Thoracic aorta (tissue), 2 donors: ENCODE measurements around the gene RNF113B. TPM values are rescaled to one million over a fixed set of nuclear protein-coding genes. Genes with fewer than 3 reads are reported as not detected.

Source experiments
- ATAC-seq: fragments of 150-250 bp; one replicate; pipeline ENCODE4 v1.8.0; 2017; ENCODE audit warnings: low read depth; ENCODE audit not compliant: insufficient number of reproducible peaks, low FRiP score
- DNase-seq: peaks from one replicate; pipeline ENCODE4 v3.0.0-alpha.2; 2020; ENCODE audit warnings: low spot score
- H3K27ac ChIP-seq, 2 donors: fragments of 200-600 bp; sonication (generic); 1 replicate in 1 of 2; 2 replicates in 1 of 2; pipeline ENCODE4 v1.5.1; 2016; ENCODE audit warnings: mild to moderate bottlenecking in 2 of 2, moderate library complexity in 2 of 2
- H3K27me3 ChIP-seq: fragments of 200-600 bp; sonication (generic); replicated peaks from 2 replicates; pipeline ENCODE4 v1.6.0; 2016; ENCODE audit warnings: mild to moderate bottlenecking; ENCODE audit not compliant: insufficient read depth
- H3K36me3 ChIP-seq: fragments of 200-600 bp; sonication (generic); one replicate; pipeline ENCODE4 v1.5.1; 2016
- H3K4me1 ChIP-seq, 2 donors: fragments of 200-600 bp; sonication (generic); 1 replicate in 1 of 2; 2 replicates in 1 of 2; pipeline versions ENCODE4 v1.5.1 to v1.6.0; 2016; ENCODE audit warnings: low read depth in 2 of 2, mild to moderate bottlenecking in 1 of 2; ENCODE audit not compliant: control insufficient read depth in 1 of 2
- H3K4me3 ChIP-seq: fragments of 200-600 bp; sonication (generic); 2 replicates; pipeline ENCODE4 v1.5.1; 2016; ENCODE audit warnings: mild to moderate bottlenecking
- H3K9me3 ChIP-seq: fragments of 200-600 bp; sonication (generic); 2 replicates; pipeline ENCODE4 v1.5.1; 2016
- total RNA-seq, 2 donors: library from RNA; depleted of rRNA; stranded (reverse); fragments of >200 nt; gene quantifications; one replicate each; pipeline versions ENCODE4 v1.1.0 to v1.2.3, GENCODE V29; 2016
- TF ChIP-seq, protein P1 (sequence below): fragments of 200-600 bp; sonication (generic); IDR thresholded peaks from one replicate; pipeline ENCODE4 v1.5.1; 2019; ENCODE audit warnings: antibody characterized with exemption

Gene RNF113B
- total RNA-seq, 2 donors from 2014 or later: not detected

DNA sequence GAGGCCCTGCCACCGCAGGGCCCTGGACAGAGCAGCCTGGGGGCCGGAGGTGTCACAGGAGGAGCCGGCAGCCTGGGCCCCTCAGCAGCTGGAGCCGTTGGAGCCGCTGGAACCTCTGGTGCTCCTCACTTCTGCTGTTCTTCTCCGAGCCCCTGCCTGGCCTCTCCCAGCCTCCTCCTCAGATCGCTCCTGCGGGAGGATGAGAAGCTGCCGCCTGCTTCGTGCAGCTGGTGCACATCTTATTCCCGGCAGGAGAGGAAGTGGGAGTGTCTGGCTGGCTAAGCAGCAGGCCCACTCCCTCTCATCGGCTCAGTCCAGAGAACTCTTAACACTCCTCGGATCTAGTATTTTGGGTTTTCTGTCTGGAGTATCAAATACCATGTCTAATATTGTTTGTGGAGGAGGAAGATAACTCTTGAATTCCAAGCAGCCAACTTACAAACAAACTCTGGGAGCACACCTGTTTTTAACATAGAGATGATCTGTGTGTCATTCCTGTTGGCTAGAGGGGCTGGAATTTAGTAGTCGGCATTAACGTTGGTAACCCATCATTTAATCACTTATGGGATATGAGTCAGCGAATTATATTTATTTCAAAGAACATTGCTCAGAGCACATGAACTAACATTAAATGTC is 37.1 kb upstream of the RNF113B start:
- peaks cover 0 to 13% of the 10 kb centered on the region in 2 donors for H3K4me1 ChIP-seq
- no peak overlapping the region for H3K27ac ChIP-seq
- ATAC-seq (no peak), DNase-seq (no peak)
- H3K36me3 ChIP-seq: no peaks in the 10 kb centered on the region
- TF ChIP-seq, protein P1, sequence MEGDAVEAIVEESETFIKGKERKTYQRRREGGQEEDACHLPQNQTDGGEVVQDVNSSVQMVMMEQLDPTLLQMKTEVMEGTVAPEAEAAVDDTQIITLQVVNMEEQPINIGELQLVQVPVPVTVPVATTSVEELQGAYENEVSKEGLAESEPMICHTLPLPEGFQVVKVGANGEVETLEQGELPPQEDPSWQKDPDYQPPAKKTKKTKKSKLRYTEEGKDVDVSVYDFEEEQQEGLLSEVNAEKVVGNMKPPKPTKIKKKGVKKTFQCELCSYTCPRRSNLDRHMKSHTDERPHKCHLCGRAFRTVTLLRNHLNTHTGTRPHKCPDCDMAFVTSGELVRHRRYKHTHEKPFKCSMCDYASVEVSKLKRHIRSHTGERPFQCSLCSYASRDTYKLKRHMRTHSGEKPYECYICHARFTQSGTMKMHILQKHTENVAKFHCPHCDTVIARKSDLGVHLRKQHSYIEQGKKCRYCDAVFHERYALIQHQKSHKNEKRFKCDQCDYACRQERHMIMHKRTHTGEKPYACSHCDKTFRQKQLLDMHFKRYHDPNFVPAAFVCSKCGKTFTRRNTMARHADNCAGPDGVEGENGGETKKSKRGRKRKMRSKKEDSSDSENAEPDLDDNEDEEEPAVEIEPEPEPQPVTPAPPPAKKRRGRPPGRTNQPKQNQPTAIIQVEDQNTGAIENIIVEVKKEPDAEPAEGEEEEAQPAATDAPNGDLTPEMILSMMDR: no peak
- no peaks in the 10 kb centered on the region for H3K27me3 ChIP-seq
- no peaks in the 10 kb centered on the region for H3K9me3 ChIP-seq
- no peak overlapping the region for H3K4me3 ChIP-seq

DNA sequence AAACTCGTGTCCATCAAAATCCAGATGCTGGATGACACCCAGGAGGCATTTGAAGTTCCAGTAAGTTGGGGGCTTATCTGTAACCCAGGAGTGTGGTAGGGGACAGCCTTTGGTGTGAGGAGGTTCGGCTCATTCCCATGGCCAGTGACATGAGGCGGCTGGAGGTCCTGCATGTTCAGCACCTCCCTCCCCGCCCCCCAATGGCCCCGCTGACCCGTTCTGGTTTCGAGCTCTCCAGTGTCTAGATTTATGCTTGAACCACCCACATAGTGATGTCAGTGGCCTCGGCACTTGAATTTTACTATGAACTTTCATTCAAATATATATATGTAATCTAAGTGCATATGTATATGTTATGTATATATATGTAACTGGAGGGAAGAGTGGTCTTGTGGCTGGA is 36.3 kb upstream of the RNF113B start:
- Histone ChIP-seq H3K9me3 (no peaks in the 10 kb centered on the region), H3K36me3 (no peaks in the 10 kb centered on the region), H3K27ac (no peak overlapping the region), H3K4me3 (no peak overlapping the region), H3K4me1 (peaks cover 0 to 13% of the 10 kb centered on the region in 2 donors), H3K27me3 (no peaks in the 10 kb centered on the region)
- DNase-seq: no peak
- TF ChIP-seq, protein P1: no peak
- no peak for ATAC-seq

DNA sequence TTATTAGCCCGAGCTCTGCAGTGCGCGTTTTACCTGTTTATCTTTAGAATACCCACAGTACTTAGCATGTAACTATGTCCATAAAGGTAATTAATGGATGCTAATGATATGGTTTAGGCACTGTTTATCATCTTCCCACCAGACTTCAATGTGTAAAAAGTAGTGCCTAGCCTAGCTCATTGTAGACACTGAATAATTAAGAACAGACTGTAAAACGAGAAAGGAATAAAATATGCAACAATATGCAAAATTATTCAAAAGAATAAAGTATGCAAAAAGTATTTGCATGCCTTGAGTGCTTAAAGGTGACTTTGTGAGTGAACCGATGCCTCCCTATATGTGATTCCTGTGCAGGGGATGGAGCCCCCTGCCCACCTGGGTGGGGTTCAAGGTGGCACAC is 35.7 kb upstream of the RNF113B start:
- no peaks in the 10 kb centered on the region for H3K27me3 ChIP-seq
- H3K4me1 ChIP-seq: peaks cover 0 to 13% of the 10 kb centered on the region in 2 donors
- H3K4me3 ChIP-seq: no peak overlapping the region
- H3K9me3 ChIP-seq: no peaks in the 10 kb centered on the region
- ATAC-seq (no peak), DNase-seq (no peak)
- no peak overlapping the region for H3K27ac ChIP-seq
- TF ChIP-seq, protein P1: no peak
- no peaks in the 10 kb centered on the region for H3K36me3 ChIP-seq

DNA sequence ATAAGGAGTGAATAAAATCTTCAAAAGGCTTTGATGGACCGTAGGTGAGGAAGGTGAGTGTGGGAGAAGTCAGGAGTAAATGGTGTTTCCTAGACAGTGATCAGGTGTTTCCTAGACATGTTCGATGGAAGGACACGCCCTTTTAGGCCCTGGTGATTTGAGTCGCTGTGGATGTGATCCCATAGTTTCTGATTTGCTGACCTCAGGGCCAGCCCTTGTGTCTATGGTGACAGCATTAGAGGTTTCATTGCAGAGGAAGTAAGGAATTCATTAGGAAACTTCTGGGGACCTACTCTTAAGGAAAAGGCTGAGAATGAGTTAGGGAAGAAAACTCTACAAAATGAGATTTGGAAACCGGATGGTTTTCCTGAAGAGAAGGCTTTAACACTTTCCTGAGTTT is 31.5 kb upstream of the RNF113B start:
- DNase-seq: no peak
- H3K4me1 ChIP-seq: peaks cover 0 to 7% of the 10 kb centered on the region in 2 donors
- TF ChIP-seq, protein P1: no peak
- no peaks in the 10 kb centered on the region for H3K27me3 ChIP-seq
- ATAC-seq: no peak
- no peak overlapping the region for H3K27ac ChIP-seq
- H3K36me3 ChIP-seq: no peaks in the 10 kb centered on the region
- H3K4me3 ChIP-seq: no peak overlapping the region
- H3K9me3 ChIP-seq: peaks cover 13% of the 10 kb centered on the region

DNA sequence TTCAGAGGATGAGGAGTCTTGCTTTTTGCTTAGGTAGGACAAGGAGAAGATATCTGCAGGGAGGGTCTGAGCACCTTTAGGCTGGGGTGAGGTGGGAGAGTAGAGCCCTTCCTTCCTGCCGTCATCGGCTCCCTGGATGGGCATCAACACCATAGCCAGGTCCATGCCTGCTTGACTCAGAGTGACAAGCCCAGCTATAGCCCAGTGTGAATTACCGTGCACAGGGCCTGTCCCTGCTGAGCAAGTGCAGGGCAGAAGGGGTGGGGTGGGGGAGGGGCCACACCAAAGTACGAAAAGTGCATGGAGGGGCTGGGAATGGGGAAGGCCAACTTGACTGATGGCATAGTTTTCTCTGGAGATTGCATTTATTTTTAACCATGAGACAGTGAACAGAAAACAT is 30.3 kb upstream of the RNF113B start:
- TF ChIP-seq, protein P1: no peak
- peaks cover 0 to 7% of the 10 kb centered on the region in 2 donors for H3K4me1 ChIP-seq
- DNase-seq (no peak), ATAC-seq (no peak)
- H3K36me3 ChIP-seq: no peaks in the 10 kb centered on the region
- H3K4me3 ChIP-seq: no peak overlapping the region
- H3K27me3 ChIP-seq: no peaks in the 10 kb centered on the region
- no peak overlapping the region for H3K27ac ChIP-seq
- H3K9me3 ChIP-seq: peaks cover 13% of the 10 kb centered on the region
